Right atrium auricular region (tissue), 2 donors: Measurements from ENCODE around the gene SNX9. TPM values are rescaled to one million over a fixed set of nuclear protein-coding genes. Genes with fewer than 3 reads are reported as not detected.

Experiments used
- DNase-seq: peaks from one replicate; pipeline ENCODE4 v3.0.0-alpha.2; 2019; ENCODE audit warnings: low spot score
- H3K27ac ChIP-seq, 2 donors: fragments of 200-600 bp; sonication (generic); 1 replicate in 1 of 2; 2 replicates in 1 of 2; pipeline ENCODE4 v1.5.1; 2016 to 2019
- H3K27me3 ChIP-seq, 2 donors: fragments of 200-600 bp; sonication (generic); one replicate each; pipeline versions ENCODE4 v1.5.1 to v1.6.0; 2017 to 2019
- H3K36me3 ChIP-seq: fragments of 200-600 bp; sonication (generic); one replicate; pipeline ENCODE4 v1.5.1; 2016
- H3K4me1 ChIP-seq, 2 donors: fragments of 200-600 bp; sonication (generic); one replicate each; pipeline versions ENCODE4 v1.5.1 to v1.6.0; 2017 to 2019
- H3K4me3 ChIP-seq, 2 donors: fragments of 200-600 bp; sonication (generic); 1 replicate in 1 of 2; 2 replicates in 1 of 2; pipeline ENCODE4 v1.5.1; 2017 to 2019; ENCODE audit warnings: mild to moderate bottlenecking in 1 of 2, moderate library complexity in 1 of 2
- H3K9me3 ChIP-seq, 2 donors: fragments of 200-600 bp; sonication (generic); one replicate each; pipeline ENCODE4 v1.5.1; 2019
- CTCF ChIP-seq, 2 donors: fragments of 200-600 bp; sonication (generic); IDR thresholded peaks; one replicate each; pipeline ENCODE4 v1.5.1; 2019; ENCODE audit warnings: antibody characterized with exemption in 2 of 2
- total RNA-seq, 2 donors: library from RNA; depleted of rRNA; stranded (reverse); fragments of >200 nt; gene quantifications; one replicate each; pipeline ENCODE4 v1.1.0, GENCODE V29; 2016

The SNX9 gene
- total RNA-seq, 2 donors from 2014 or later, result 26.6 to 39.4 TPM

- H3K36me3 ChIP-seq, result peaks cover 48% of the 10 kb centered on the region
- H3K4me3 ChIP-seq, result no peak overlapping the region
- peaks cover 0 to 18% of the 10 kb centered on the region in 2 donors for H3K4me1 ChIP-seq
- H3K9me3 ChIP-seq, result no peaks in the 10 kb centered on the region
- peak overlapping the region in 1 of 2 donors; percentile 26 for H3K27ac ChIP-seq
- H3K27me3 ChIP-seq, result no peaks in the 10 kb centered on the region
- no peak for DNase-seq
- TF ChIP-seq CTCF (IDR thresholded peaks at IDR 0.05), result no peak
These were observed 83.6 kb downstream of the SNX9 start for GRCh38 chr6:157906537-157907061.

DNA sequence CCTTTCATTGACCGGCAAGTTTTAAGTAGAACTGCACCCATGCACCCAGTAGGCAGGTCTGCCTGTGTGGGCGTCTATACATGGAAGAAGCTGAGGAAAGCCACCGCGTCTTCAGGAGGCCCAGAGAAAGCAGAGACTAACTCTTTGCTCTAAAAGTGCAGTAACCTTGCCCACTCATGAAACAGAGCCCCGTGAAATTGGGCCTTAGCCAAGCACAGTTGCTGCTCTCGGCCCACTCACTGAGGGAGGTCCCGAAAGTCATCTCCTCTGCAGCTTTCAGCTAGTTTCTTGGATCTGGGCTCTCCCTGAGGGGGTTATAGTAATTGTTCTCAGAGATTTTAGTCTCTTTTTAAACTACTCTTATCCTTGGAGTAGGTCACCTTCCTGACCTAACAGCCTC is 84.6 kb downstream of the SNX9 start:
- H3K36me3 ChIP-seq, result peaks cover 43% of the 10 kb centered on the region
- no peaks in the 10 kb centered on the region for H3K27me3 ChIP-seq
- no peak overlapping the region for H3K4me3 ChIP-seq
- no peak for DNase-seq
- no peaks in the 10 kb centered on the region for H3K9me3 ChIP-seq
- H3K4me1 ChIP-seq, result peaks cover 0 to 23% of the 10 kb centered on the region in 2 donors
- no peak for TF ChIP-seq CTCF (IDR thresholded peaks at IDR 0.05)
- no peak overlapping the region for H3K27ac ChIP-seq

DNA sequence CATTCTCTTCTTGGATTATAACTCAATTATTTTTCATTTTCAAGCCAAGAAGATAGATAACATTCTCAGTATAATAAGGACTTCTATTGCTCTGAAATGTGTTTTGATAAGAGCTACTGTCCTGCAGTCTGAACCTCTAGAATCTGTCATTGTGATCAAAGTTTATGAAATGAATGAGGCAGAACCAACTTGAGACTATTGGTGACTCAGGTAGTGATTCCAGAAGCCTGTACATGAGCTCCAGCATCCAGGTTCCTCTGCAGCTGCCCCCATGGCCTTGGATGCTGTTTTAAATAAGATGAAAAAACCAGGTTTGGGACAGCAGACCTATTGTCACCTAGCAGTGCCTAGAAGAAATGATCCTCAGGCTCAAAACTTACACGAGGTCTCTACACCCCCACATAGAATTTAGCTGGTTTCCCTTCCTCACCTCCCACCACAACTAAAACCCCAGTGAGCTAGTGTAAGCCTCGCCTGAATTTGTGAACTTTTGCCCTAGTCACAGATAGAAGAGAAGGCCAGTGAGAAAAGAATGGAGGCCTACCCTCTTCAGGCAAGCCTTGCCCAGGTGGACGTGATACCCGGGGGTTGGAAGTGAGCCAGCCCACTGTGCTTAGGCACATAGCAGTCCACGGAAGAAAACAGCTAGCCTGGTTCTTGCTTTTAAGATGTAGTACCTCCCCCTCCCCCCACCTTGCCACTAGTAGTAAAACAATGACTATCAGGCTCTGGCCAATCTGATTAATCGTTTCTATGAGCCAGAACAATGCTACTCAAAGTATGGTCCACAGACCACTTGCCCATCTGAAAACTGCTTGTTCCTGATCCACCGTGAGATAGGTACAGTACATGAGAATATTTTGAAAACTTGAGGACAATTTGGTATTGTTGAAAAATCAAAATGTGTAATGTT is 85.6 kb downstream of the SNX9 start:
- no peak for TF ChIP-seq CTCF (IDR thresholded peaks at IDR 0.05)
- H3K27ac ChIP-seq, result no peak overlapping the region
- H3K9me3 ChIP-seq, result no peaks in the 10 kb centered on the region
- H3K27me3 ChIP-seq, result no peaks in the 10 kb centered on the region
- DNase-seq, result no peak
- H3K4me3 ChIP-seq, result no peak overlapping the region
- peaks cover 0 to 23% of the 10 kb centered on the region in 2 donors for H3K4me1 ChIP-seq
- H3K36me3 ChIP-seq, result peaks cover 33% of the 10 kb centered on the region

GRCh38 chr6:157909282-157909664 is 86.2 kb downstream of the SNX9 start:
- Histone ChIP-seq H3K4me1 (peaks cover 0 to 23% of the 10 kb centered on the region in 2 donors), H3K27me3 (no peaks in the 10 kb centered on the region), H3K36me3 (peaks cover 33% of the 10 kb centered on the region), H3K4me3 (no peak overlapping the region), H3K9me3 (no peaks in the 10 kb centered on the region), H3K27ac (no peak overlapping the region)
- DNase-seq, result no peak
- no peak for TF ChIP-seq CTCF (IDR thresholded peaks at IDR 0.05)

- H3K27ac ChIP-seq, result no peak overlapping the region
- DNase-seq, result no peak
- H3K4me3 ChIP-seq, result no peak overlapping the region
- H3K4me1 ChIP-seq, result peaks cover 0 to 23% of the 10 kb centered on the region in 2 donors
- no peaks in the 10 kb centered on the region for H3K9me3 ChIP-seq
- no peaks in the 10 kb centered on the region for H3K27me3 ChIP-seq
- TF ChIP-seq CTCF (IDR thresholded peaks at IDR 0.05), result peak in 1 of 2 donors; percentile 33
- peaks cover 28% of the 10 kb centered on the region for H3K36me3 ChIP-seq
These were observed 88.2 kb downstream of the SNX9 start for GRCh38 chr6:157911278-157911677.
